SK-N-MC (cell line): ENCODE data around the gene PEAK1.

Source experiments
- FOXP2 ChIP-seq: optimal IDR thresholded peaks from 2 replicates; pipeline ENCODE3; 2011; ENCODE audit warnings: mild to moderate bottlenecking, moderate library complexity; ENCODE audit not compliant: insufficient read depth; ENCODE audit errors: extremely low read length, control extremely low read depth
- POLR2AphosphoS5 ChIP-seq: IDR thresholded peaks from 2 replicates; pipeline ENCODE4 v1.6.1; 2012; ENCODE audit warnings: mild to moderate bottlenecking, low read depth, low read length, borderline replicate concordance

DNA sequence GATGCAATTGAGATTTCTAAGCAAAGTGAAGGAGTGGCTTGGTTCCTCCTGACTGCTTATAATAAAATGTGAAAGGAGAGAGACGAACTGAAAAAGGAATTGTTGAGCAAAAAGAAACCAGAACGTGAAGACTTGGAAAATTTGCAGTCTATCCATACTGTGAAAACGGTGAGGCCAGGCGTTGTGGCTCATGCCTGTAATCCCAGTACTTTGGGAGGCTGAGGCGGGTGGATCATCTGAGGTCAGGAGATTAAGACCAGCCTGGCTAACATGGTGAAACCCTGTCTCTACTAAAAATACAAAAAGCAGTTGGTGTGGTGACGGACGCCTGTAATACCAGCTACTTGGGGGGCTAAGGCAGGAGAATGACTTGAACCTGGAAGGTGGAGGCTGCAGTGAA lies 292.3 kb downstream of the PEAK1 start:
- TF ChIP-seq POLR2AphosphoS5 (no peak), FOXP2 (no peak)
